Urinary bladder (tissue), 4 donors: ENCODE data around the gene CFAP74. TPM values are rescaled to one million over a fixed set of nuclear protein-coding genes. Genes with fewer than 3 reads are reported as not detected.
"Not testable (repeated sequence)": the region's sequence is repeated elsewhere in the genome, so short reads cannot be mapped to it uniquely, and the experiment has no call there.

ENCODE experiments used
- DNase-seq: peaks from one replicate; pipeline ENCODE4 v3.0.0-alpha.2; 2015; ENCODE audit errors: extremely low spot score
- H3K27ac ChIP-seq: one replicate; pipeline ENCODE4 v1.5.1; 2013; ENCODE audit warnings: low read depth, mild to moderate bottlenecking, moderate library complexity
- H3K36me3 ChIP-seq: one replicate; pipeline ENCODE4 v1.6.1; 2013; ENCODE audit warnings: mild to moderate bottlenecking, moderate library complexity; ENCODE audit not compliant: insufficient read depth
- H3K4me1 ChIP-seq: one replicate; pipeline ENCODE4 v1.6.1; 2013; ENCODE audit warnings: mild to moderate bottlenecking, moderate library complexity; ENCODE audit not compliant: insufficient read depth
- H3K4me3 ChIP-seq: one replicate; pipeline ENCODE4 v1.5.1; 2013; ENCODE audit warnings: low read depth, low read length
- WGBS: extraction: QIAGEN DNeasy Blood & Tissue Kit; methylation state at CpG from one replicate; pipeline ENCODE4 v1.1.7; 2013; 5-methylcytosine and 5-hydroxymethylcytosine counted together
- polyA plus RNA-seq: library from polyadenylated mRNA; stranded (reverse); fragments of 200-250 nt; gene quantifications from one replicate; pipeline ENCODE4 v1.2.3, GENCODE V29; 2013
- total RNA-seq: library from RNA; depleted of rRNA; stranded (reverse); fragments of >200 nt; gene quantifications from one replicate; pipeline ENCODE4 v1.2.3, GENCODE V29; 2014
- donor health status: healthy with polysubstance abuse.
- donor health status: healthy.

The CFAP74 gene
- total and polyA plus RNA-seq, 2 donors, result 0.11 to 0.23 TPM

DNA sequence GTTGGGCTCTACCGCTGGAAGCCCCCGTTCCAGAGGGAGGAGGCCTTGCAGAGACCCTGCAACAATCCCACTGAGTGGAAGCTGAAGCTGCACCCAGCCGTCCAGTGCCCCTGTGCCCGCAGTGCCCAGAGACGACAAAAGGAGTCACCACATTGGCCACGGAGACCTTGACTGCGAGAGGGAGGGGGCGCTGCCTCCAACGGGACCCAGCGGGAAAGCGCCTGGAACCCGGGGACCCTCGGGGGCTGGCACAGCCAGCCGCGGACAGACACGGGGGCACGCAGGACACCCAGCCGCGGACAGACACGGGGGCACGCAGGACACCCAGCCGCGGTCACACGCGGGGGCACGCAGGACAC, 22.5 kb downstream of the CFAP74 start:
- 94% methylated on average over 26 of the region's 26 CpGs for WGBS
- Histone ChIP-seq H3K27ac (no peak overlapping the region), H3K36me3 (no peaks in the 10 kb centered on the region), H3K4me3 (no peak overlapping the region), H3K4me1 (no peaks in the 10 kb centered on the region)
- DNase-seq, result no peak

DNA sequence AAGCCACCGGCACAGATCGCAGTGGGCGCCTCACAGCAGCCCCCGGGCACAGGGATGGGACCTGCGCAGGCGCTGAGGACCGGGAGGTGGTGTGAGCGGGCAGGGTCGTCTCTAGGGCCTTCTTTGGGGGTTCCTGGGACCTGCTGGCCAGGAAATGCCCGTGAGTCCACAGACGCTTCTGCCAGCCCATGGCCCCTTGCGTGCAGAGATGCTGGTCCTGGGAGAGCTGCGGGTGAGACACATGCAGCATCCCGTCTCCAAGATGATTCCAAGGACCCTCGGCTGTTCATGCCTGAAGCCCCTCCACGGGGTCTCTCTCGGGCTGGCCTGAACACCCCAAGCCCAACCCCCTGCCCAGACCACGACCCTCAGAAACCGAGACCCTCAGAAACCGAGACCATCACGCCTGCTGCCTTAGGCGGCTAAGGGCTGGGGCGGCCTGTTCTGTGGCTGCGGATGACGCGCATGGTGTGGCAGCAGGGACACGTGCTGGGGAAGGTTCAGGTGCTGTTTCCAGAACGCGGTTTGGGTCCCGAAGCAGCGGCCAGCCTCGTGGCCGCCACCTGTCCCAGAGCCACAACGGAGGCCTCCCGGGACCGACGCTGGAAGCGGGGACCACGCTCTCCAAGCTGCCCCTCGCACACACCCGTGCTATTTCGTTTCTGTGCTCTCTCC, 23.0 kb downstream of the CFAP74 start:
- Histone ChIP-seq H3K27ac (no peak overlapping the region), H3K4me3 (no peak overlapping the region), H3K36me3 (no peaks in the 10 kb centered on the region), H3K4me1 (no peaks in the 10 kb centered on the region)
- DNase-seq, result no peak
- WGBS, result 90% methylated on average over 42 of the region's 42 CpGs

DNA sequence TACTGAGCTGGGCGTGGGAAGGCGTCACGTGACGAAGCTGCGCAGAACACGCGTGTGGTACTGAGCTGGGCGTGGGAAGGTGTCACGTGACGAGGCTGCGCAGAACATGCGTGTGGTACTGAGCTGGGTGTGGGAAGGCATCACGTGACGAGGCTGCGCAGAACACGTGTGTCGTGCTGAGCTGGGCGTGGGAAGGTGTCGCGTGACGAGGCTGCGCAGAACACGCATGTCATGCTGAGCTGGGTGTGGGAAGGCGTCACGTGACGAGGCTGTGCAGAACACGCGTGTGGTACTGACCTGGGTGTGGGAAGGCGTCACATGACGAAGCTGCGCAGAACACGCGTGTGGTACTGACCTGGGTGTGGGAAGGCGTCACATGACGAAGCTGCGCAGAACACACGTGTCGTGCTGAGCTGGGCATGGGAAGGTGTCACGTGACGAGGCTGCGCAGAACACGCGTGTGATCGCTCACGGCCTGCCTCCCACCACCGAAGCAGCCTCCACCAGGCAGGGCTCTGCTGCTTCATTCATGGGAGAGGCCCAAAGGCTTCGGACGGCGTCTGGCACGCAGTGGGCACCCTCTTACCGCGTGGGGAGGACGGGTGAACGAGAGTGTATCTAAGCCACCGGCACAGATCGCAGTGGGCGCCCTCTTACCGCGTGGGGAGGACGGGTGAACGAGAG, 24.0 kb downstream of the CFAP74 start:
- WGBS, result 94% methylated on average over 61 of the region's 61 CpGs
- no peak for DNase-seq
- H3K36me3 ChIP-seq, result no peaks in the 10 kb centered on the region
- H3K4me3 ChIP-seq, result no peak overlapping the region
- no peaks in the 10 kb centered on the region for H3K4me1 ChIP-seq
- no peak overlapping the region for H3K27ac ChIP-seq

DNA sequence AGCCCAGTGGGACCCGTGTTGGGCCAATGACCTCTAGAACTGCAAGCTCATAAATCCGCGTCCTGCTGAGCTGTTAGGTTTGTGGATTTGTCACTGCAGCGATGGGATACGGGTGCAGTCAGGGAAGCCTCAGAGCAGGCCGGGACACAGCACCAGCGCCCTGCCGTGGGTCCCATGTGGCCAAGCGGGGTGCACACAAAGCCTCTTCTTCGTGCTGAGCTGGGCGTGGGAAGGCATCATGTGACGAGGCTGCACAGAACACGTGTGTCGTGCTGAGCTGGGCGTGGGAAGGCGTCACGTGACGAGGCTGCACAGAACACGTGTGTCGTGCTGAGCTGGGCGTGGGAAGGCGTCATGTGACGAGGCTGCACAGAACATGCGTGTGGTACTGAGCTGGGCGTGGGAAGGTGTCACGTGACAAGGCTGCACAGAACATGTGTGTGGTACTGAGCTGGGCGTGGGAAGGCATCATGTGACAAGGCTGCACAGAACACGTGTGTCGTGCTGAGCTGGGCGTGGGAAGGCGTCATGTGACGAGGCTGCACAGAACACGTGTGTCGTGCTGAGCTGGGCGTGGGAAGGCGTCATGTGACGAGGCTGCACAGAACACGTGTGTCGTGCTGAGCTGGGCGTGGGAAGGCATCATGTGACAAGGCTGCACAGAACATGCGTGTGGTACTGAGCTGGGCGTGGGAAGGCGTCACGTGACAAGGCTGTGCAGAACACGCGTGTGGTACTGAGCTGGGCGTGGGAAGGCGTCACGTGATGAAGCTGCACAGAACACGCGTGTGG, 24.7 kb downstream of the CFAP74 start:
- not testable (repeated sequence) for H3K4me1 ChIP-seq, H3K36me3 ChIP-seq, H3K27ac ChIP-seq, H3K4me3 ChIP-seq, DNase-seq
- 93% methylated on average over 49 of the region's 51 CpGs for WGBS

DNA sequence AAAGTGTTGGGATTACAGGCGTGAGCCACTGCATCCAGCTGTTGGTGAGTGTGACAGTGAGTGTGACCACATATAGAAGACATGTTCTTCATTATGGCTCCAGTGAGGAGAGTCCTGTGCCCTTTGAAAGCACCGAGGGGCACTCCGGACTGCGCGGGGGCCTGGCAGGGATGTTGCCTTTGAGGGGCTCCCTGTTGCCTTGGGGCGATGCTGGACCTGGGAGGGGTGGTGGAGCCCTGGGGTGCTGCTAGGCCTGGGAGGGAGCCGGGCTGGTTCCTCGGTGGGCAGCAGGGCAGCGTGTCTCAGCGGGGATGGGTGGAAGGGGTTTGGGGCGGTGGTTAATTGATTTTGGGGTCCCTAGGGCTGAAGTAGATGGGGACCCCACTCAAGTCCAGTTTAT, 25.5 kb downstream of the CFAP74 start:
- 78% methylated on average over 11 of the region's 11 CpGs for WGBS
- H3K27ac ChIP-seq, result no peak overlapping the region
- DNase-seq, result no peak

DNA sequence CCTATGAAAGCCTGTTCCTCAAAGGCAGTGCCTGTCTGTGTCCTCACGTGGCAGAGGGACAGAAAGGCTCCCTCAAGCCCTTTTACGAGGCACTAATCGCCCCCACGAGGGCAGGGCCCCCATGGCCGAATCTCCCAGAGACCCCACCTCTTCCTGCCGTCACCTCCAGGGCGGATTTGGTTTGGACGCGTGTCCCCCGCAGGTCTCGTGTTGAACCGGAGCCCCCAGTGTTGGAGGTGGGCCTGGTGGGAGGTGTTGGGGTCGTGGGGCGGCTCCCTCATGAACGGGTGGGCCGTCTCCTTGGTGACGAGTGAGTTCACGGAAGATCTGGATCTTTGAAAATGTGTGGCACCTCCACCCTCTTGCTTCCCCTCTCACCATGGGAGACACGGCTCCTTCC, 27.6 kb downstream of the CFAP74 start:
- WGBS, result 73% methylated on average over 19 of the region's 19 CpGs
- H3K27ac ChIP-seq, result no peak overlapping the region
- H3K4me1 ChIP-seq, result no peaks in the 10 kb centered on the region
- H3K36me3 ChIP-seq, result no peaks in the 10 kb centered on the region
- no peak for DNase-seq
- H3K4me3 ChIP-seq, result no peak overlapping the region

More for the DNA sequence above, 25.5 kb downstream of the CFAP74 start:
- Histone ChIP-seq H3K4me1 (no peaks in the 10 kb centered on the region), H3K4me3 (no peak overlapping the region), H3K36me3 (no peaks in the 10 kb centered on the region)

DNA sequence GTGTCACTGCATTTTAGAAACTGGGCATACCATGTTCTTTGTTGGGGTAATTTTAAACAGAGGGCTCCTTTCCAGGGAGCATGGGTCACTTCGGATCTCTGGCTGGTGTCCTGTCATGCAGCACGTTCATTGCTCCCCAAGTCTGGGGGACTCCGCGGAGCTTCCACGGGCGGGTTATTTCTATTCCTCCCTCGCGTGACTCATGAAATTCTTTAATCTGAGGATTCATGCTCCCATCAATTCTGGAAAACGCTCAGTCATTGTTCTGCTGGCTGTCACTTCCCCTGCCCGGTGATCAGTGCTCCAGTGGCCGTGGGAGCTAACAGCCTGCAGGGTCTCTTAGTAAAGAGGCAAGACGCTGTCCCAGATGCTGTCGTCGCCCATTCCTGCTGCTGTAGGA, 28.1 kb downstream of the CFAP74 start:
- H3K4me3 ChIP-seq, result no peak overlapping the region
- no peak for DNase-seq
- no peaks in the 10 kb centered on the region for H3K4me1 ChIP-seq
- WGBS, result 81% methylated on average over 14 of the region's 14 CpGs
- H3K27ac ChIP-seq, result no peak overlapping the region
- H3K36me3 ChIP-seq, result no peaks in the 10 kb centered on the region

DNA sequence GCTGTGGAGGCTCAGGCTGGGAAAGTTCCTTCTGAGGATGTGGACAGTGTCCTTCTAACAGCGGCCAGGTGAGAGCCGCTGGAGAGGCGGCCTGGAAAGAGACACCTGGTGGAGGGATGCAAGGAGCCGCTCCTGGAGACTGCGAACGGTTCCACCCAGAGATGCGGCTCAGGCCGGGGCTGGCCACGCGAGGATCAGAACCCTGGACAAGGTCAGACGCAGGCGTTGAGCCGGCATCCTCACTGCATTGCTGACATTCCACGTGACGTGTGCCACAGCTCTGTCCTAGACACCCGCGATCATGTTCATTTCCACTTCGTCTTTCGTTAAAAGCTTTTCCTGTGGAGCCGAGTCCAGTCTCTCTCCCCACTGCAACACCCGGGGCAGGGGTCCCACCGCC, 28.8 kb downstream of the CFAP74 start:
- H3K4me3 ChIP-seq, result no peak overlapping the region
- WGBS, result 73% methylated on average over 22 of the region's 22 CpGs
- H3K36me3 ChIP-seq, result no peaks in the 10 kb centered on the region
- no peak for DNase-seq
- H3K27ac ChIP-seq, result no peak overlapping the region
- no peaks in the 10 kb centered on the region for H3K4me1 ChIP-seq

DNA sequence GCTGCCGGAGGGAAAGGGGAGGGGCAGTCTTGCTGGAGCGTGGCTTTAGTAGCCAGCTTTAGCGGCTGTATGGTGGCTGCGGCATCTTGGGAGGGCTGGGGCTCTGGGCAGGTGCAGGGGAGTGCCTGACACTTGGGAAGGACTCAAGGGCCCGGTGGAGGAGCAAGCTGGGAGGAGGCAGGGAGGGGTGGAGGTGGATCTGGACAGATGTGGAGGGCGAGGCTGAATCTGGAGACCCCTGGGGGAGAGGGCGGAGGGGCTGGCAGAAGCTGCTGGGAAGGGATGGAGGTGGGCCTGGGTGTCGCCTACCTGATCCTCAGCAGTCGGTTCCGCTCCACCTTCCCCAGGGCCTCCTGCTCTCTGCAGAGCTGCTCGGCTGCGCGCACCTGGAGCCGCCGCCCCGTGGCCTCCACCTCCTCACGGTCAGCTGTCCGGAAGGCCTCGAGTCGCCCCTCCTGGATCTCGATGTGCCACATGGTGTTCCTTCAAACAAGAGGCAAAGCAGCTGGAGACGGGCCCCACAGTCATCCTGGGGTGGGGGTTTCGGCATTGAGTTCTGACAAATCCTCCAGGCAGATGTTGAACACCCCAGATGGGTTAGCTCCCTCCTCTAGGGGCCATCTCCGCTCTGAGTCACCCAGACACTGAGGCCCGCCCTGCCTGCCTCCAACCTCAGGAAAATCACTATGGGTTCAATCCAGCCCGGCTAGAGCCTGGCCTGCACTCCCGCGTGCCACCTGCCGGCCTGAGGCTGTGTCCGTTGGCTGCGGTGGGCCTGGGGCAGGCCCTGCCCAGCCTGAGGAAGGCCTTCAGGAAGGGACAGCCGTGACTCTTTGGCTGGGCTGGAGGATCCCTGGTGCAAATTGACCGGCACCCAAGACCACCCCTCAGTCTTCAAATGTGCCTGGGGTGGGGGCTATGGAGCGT, 29.6 kb downstream of the CFAP74 start:
- Histone ChIP-seq H3K27ac (no peak overlapping the region), H3K36me3 (no peaks in the 10 kb centered on the region), H3K4me1 (no peaks in the 10 kb centered on the region), H3K4me3 (no peak overlapping the region)
- DNase-seq, result no peak
- WGBS, result 77% methylated on average over 34 of the region's 34 CpGs

DNA sequence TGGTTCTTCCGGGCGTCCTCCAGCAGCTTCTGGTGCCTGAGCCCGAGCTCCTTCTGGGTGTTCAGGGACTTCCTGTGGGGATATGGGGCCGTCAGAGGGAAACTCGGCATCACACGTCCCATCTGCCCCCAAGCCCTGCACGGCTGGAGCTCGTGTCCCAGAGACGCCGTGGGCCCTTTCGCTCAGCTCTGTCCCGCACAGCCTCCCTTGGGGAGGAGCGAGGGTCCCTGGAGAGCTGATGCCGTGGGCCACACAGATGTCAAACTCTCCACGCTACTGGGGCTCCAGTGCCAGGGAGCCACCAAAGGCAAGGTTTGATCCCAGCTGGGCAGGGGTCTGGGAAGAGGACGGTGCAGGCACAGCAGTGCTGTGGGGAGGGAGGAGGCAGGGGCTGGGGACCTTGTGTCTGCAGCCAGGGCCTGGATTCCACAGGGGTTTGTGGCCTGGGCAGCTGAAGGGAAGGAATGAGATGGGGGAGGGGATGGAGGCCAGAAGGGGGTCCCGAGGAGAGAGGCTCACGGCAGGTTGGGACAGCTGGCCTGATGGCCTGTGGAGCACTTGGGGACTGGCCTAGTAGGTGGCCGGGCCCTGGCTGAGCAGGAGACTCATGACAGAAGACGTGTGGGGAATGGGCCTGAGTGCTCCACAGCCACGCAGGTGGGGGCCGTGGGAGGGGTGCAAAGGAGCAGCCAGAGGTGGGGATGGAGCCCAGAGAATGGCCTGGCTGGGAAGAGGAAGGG, 30.4 kb downstream of the CFAP74 start:
- H3K4me3 ChIP-seq, result no peak overlapping the region
- WGBS, result 67% methylated on average over 22 of the region's 22 CpGs

DNA sequence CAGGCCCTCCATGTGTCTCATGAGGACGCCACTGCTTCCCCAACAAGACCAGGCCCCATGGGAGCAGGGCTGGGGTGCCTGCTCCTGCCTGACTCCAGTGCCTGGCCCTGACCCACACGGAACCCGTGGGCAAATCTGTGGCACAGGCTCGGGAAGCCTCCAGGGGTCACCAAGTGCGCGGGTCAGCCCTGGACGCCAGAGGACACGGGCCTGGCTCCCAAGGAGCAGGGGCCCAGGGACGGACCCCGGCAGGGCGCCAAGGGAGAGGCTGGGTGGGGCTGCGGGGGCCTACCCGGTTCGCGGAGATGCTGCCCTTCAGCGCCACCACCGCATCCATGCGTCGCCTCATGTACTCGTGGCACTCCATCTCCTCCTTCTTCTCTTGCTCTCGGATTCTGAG, 31.9 kb downstream of the CFAP74 start:
- Histone ChIP-seq H3K27ac (no peak overlapping the region), H3K4me1 (no peaks in the 10 kb centered on the region), H3K4me3 (no peak overlapping the region), H3K36me3 (no peaks in the 10 kb centered on the region)
- no peak for DNase-seq
- 89% methylated on average over 21 of the region's 21 CpGs for WGBS

More for the DNA sequence above, 30.4 kb downstream of the CFAP74 start:
- Histone ChIP-seq H3K36me3 (no peaks in the 10 kb centered on the region), H3K27ac (no peak overlapping the region), H3K4me1 (no peaks in the 10 kb centered on the region)
- no peak for DNase-seq

DNA sequence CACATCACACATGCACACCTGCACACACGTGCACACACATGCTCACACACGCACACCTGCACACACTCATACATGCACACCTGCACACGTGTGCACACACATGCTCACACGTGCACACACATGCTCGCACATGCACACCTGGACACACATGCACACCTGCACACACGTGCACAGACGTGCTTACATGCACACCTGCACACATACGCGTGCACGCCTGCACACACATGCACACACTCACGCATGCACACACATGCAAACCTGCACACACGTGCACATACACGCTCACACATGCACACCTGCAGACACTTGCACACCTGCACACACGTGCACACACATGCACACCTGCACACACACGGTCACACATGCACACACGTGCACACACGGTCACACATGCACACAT, 32.6 kb downstream of the CFAP74 start:
- Histone ChIP-seq H3K4me3 (no peak overlapping the region), H3K36me3 (no peaks in the 10 kb centered on the region), H3K27ac (no peak overlapping the region), H3K4me1 (no peaks in the 10 kb centered on the region)
- 90% methylated on average over 17 of the region's 17 CpGs for WGBS
- no peak for DNase-seq
